Endothelial cell of umbilical vein (primary cell): Measurements from ENCODE around the gene ATP10A. TPM values are rescaled to one million over a fixed set of nuclear protein-coding genes. Genes with fewer than 3 reads are reported as not detected.

Source experiments
- BruUV-seq: library from RNA; stranded (reverse); fragments of 400-500 nt; replicated peaks from 2 replicates; lab custom pipeline; 2021; lab: Mats Ljungman, UMichigan
- CTCF ChIA-PET: fragments of 300-600, 350-600 bp; sonication (Branson Sonifier 250); formaldehyde crosslinking; loops from one replicate; lab custom pipeline; 2021; ENCODE audit warnings: antibody characterized with exemption, inconsistent platforms; lab: Charles Lee
- POLR2A ChIA-PET: fragments of 300-600, 350-600 bp; sonication (Branson Sonifier 250); formaldehyde crosslinking; loops from one replicate; lab custom pipeline; 2021; ENCODE audit warnings: antibody characterized with exemption, inconsistent platforms; lab: Charles Lee
- DNase-seq: peaks from one replicate; pipeline ENCODE4 v3.0.0-alpha.2; 2011; ENCODE audit warnings: low read depth, low spot score
- FAIRE-seq: peaks from 2 replicates; lab custom pipeline; 2011; peaks lifted over from hg19 to GRCh38; lab: Jason Lieb, UNC
- H2AFZ ChIP-seq: 2 replicates; pipeline ENCODE4 v1.6.0; 2012; ENCODE audit warnings: low read depth, low read length, control low read depth, inconsistent platforms
- H3K27ac ChIP-seq: 2 replicates; pipeline ENCODE4 v1.5.1; 2011; ENCODE audit warnings: low read depth, mild to moderate bottlenecking, control low read depth, low read length, moderate library complexity; ENCODE audit not compliant: insufficient read depth
- H3K27me3 ChIP-seq, 2 experiments: 2 replicates each; pipeline versions ENCODE4 v1.6.0 to v1.6.1; 2011; ENCODE audit warnings: low read length in 2 of 2, mixed read lengths in 1 of 2; ENCODE audit not compliant: control insufficient read depth in 2 of 2, insufficient read depth in 2 of 2
- H3K36me3 ChIP-seq, 2 experiments: 2 replicates in 1 of 2; 3 replicates in 1 of 2; pipeline ENCODE4 v1.5.1; 2011; ENCODE audit warnings: low read length in 2 of 2, mild to moderate bottlenecking in 1 of 2, moderate library complexity in 1 of 2; ENCODE audit not compliant: control insufficient read depth in 2 of 2, insufficient read depth in 2 of 2; ENCODE audit errors: extremely low read depth in 1 of 2
- H3K4me1 ChIP-seq: 3 replicates; pipeline ENCODE4 v1.5.1; 2011; ENCODE audit warnings: mild to moderate bottlenecking, low read length; ENCODE audit not compliant: control insufficient read depth, insufficient read depth; ENCODE audit errors: extremely low read depth
- H3K4me2 ChIP-seq: 2 replicates; pipeline ENCODE4 v1.6.1; 2011; ENCODE audit warnings: low read length, control low read depth, mixed read lengths; ENCODE audit not compliant: insufficient read depth
- H3K4me3 ChIP-seq, 3 experiments: fragments of 200-600 bp in 1 of 3; sonication (generic), shearing (Covaris generic) in 1 of 3; replicated peaks in 1 of 3; 2 replicates each; pipeline ENCODE4 v1.5.1; 2011 to 2016; ENCODE audit warnings: control low read depth in 3 of 3, low read length in 3 of 3, mild to moderate bottlenecking in 2 of 3, inconsistent platforms in 1 of 3, low read depth in 1 of 3, moderate library complexity in 1 of 3; ENCODE audit not compliant: insufficient read depth in 1 of 3
- H3K79me2 ChIP-seq: 2 replicates; pipeline ENCODE4 v1.6.0; 2012; ENCODE audit warnings: low read length, inconsistent platforms; ENCODE audit not compliant: control insufficient read depth, insufficient read depth
- H3K9ac ChIP-seq: replicated peaks from 2 replicates; pipeline ENCODE3; 2011; ENCODE audit warnings: low read length, control low read depth; ENCODE audit not compliant: insufficient read depth; ENCODE audit errors: extremely low read depth
- H3K9me1 ChIP-seq: replicated peaks from 3 replicates; pipeline ENCODE4 v1.6.0; 2011; ENCODE audit warnings: mild to moderate bottlenecking, low read length; ENCODE audit not compliant: control insufficient read depth, insufficient read depth; ENCODE audit errors: extremely low read depth
- H3K9me3 ChIP-seq: replicated peaks from 2 replicates; pipeline ENCODE4 v1.5.1; 2012; ENCODE audit warnings: low read length, inconsistent platforms; ENCODE audit not compliant: control insufficient read depth, insufficient read depth
- H4K20me1 ChIP-seq: replicated peaks from 2 replicates; pipeline ENCODE3; 2011; ENCODE audit warnings: mild to moderate bottlenecking, low read length; ENCODE audit not compliant: control insufficient read depth, insufficient read depth; ENCODE audit errors: extremely low read depth
- EZH2 ChIP-seq: IDR thresholded peaks from 2 replicates; pipeline ENCODE4 v1.6.1; 2012; ENCODE audit warnings: borderline replicate concordance, low read depth, mild to moderate bottlenecking, moderate library complexity, low read length, inconsistent platforms; ENCODE audit not compliant: severe bottlenecking
- FOS ChIP-seq: IDR thresholded peaks from 2 replicates; pipeline ENCODE4 v1.6.1; 2011; ENCODE audit warnings: mild to moderate bottlenecking, low read length, moderate library complexity, borderline replicate concordance; ENCODE audit not compliant: insufficient read depth
- GATA2 ChIP-seq: IDR thresholded peaks from 2 replicates; pipeline ENCODE4 v1.7.0; 2011; ENCODE audit warnings: low read depth, mild to moderate bottlenecking, moderate library complexity, mixed read lengths, low read length; ENCODE audit not compliant: insufficient read length, insufficient read depth
- JUN ChIP-seq: IDR thresholded peaks from 2 replicates; pipeline ENCODE4 v1.6.1; 2011; ENCODE audit warnings: borderline replicate concordance, low read depth; ENCODE audit not compliant: insufficient read length, insufficient read depth
- MYC ChIP-seq: IDR thresholded peaks from one replicate; pipeline ENCODE4 v1.6.1; 2011; ENCODE audit warnings: mild to moderate bottlenecking, low read depth, low read length
- POLR2A ChIP-seq: IDR thresholded peaks from 2 replicates; pipeline ENCODE4 v1.6.1; 2012; ENCODE audit warnings: low read depth, mild to moderate bottlenecking, control low read depth, low read length
- POLR2AphosphoS5 ChIP-seq: IDR thresholded peaks from 2 replicates; pipeline ENCODE4 v1.6.1; 2012; ENCODE audit warnings: low read depth, mild to moderate bottlenecking, control low read depth, low read length, moderate library complexity; ENCODE audit not compliant: insufficient read depth
- dilution Hi-C: fragments of 300-500 bp; cut with MboI; formaldehyde crosslinking; loops from one replicate; pipeline ENCODE4 v1.15.0; 2019; ENCODE audit warnings: low sequenced_read_pairs; ENCODE audit not compliant: extremely low pct_ligation_motif_present
- intact Hi-C: fragments of 100-400 bp; cut with micrococcal nuclease; formaldehyde crosslinking; loops from one replicate; pipeline ENCODE4 v1.10.0; 2022
- polyA plus RNA-seq, 4 experiments: library from polyadenylated mRNA; depleted of rRNA in 3 of 4; stranded (reverse) in 3 of 4; unstranded in 1 of 4; fragments of >200 nt; gene quantifications; 2 replicates each; pipeline versions ENCODE4 v1.2.1 to v1.2.3, GENCODE V29; 2011 to 2012; ENCODE audit warnings: missing spikeins in 1 of 4
- total RNA-seq: library from RNA; stranded (reverse); gene quantifications from 2 replicates; pipeline ENCODE4 v1.2.3, GENCODE V29; 2021
- TF ChIP-seq, protein P1 (sequence below): IDR thresholded peaks from 2 replicates; pipeline ENCODE4 v1.6.1; 2011; ENCODE audit not compliant: insufficient read depth, insufficient read length
- TF ChIP-seq, protein P2 (sequence below), 2 donors: IDR thresholded peaks; 1 replicate in 1 of 2; 2 replicates in 1 of 2; pipeline ENCODE4 v1.5.1; 2011; ENCODE audit warnings: low read length in 2 of 2, mild to moderate bottlenecking in 2 of 2, moderate library complexity in 2 of 2, control low read depth in 1 of 2, inconsistent platforms in 1 of 2, low read depth in 1 of 2; ENCODE audit not compliant: insufficient read depth in 1 of 2; ENCODE audit errors: extremely low read depth in 1 of 2

The ATP10A gene
- total and polyA plus RNA-seq, 2 donors (not counting 3 experiments of a cell fraction or from before 2014, with no cell fraction given) = not detected

DNA sequence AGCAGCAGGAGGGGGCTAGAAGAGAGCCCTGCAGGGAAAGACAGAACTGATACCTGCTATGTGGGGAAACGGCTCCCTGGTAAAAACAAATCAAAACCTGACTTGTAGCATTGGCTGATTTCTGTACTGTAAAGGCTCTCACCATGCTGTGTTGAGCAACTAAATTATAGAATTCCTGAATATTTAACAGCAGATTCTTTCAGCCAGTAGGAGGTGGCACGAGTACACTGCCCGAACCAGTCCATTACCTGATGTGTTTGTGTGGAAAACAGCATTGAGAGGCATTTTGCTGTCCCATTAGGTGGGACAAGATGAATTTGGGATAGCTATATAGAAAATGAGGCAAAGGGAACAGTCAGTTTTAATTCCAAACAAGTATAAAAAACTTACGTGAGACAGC is 201.2 kb downstream of the ATP10A start:
- no peak overlapping the region for H3K27ac ChIP-seq
- H4K20me1 ChIP-seq = no peaks in the 10 kb centered on the region
- no peak overlapping the region for H2AFZ ChIP-seq
- H3K4me2 ChIP-seq = no peak overlapping the region
- FAIRE-seq (no peak), DNase-seq (no peak)
- H3K9ac ChIP-seq = no peak overlapping the region
- dilution Hi-C loops = no loop called here
- no peaks in the 10 kb centered on the region for H3K36me3 ChIP-seq
- H3K9me1 ChIP-seq = no peaks in the 10 kb centered on the region
- CTCF ChIA-PET = no interaction called here
- peaks cover 5% of the 10 kb centered on the region for H3K9me3 ChIP-seq
- POLR2A ChIA-PET = no interaction called here
- no peaks in the 10 kb centered on the region for H3K27me3 ChIP-seq
- H3K4me3 ChIP-seq = no peak overlapping the region
- no TSS peak for BruUV-seq
- H3K79me2 ChIP-seq = no peaks in the 10 kb centered on the region
- no peaks in the 10 kb centered on the region for H3K4me1 ChIP-seq
- intact Hi-C loops = no loop called here
- no peak for TF ChIP-seq JUN
- no peak for TF ChIP-seq GATA2
- TF ChIP-seq EZH2 = no peak
- TF ChIP-seq POLR2AphosphoS5 = no peak
- no peak for TF ChIP-seq FOS
- TF ChIP-seq, protein P1, sequence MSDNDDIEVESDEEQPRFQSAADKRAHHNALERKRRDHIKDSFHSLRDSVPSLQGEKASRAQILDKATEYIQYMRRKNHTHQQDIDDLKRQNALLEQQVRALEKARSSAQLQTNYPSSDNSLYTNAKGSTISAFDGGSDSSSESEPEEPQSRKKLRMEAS = no peak
- TF ChIP-seq POLR2A = no peak
- TF ChIP-seq, protein P2, sequence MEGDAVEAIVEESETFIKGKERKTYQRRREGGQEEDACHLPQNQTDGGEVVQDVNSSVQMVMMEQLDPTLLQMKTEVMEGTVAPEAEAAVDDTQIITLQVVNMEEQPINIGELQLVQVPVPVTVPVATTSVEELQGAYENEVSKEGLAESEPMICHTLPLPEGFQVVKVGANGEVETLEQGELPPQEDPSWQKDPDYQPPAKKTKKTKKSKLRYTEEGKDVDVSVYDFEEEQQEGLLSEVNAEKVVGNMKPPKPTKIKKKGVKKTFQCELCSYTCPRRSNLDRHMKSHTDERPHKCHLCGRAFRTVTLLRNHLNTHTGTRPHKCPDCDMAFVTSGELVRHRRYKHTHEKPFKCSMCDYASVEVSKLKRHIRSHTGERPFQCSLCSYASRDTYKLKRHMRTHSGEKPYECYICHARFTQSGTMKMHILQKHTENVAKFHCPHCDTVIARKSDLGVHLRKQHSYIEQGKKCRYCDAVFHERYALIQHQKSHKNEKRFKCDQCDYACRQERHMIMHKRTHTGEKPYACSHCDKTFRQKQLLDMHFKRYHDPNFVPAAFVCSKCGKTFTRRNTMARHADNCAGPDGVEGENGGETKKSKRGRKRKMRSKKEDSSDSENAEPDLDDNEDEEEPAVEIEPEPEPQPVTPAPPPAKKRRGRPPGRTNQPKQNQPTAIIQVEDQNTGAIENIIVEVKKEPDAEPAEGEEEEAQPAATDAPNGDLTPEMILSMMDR (IDR thresholded peaks at IDR 0.05; ENCODE audit: extremely low read depth in 1 of 2, insufficient read depth in 1 of 2, low read depth in 1 of 2, low read length in 2 of 2) = no peak
- TF ChIP-seq MYC = no peak
